Measurements from ENCODE around the gene COG1.

COG1 gene

GRCh38 chr17:73155410-73156165 lies 37.3 kb upstream of the COG1 start:
- in situ Hi-C loops (cut with MboI; ENCODE audit: low sequenced_read_pairs, unreplicated experiment): loop anchor here (10.0 kb wide), 1 partner anchor 171 kb away; no protein-coding TSS in a partner anchor
- no peak for DNase-seq (ENCODE audit: low spot score)
- TF ChIP-seq CTCF (IDR thresholded peaks at IDR 0.05; ENCODE audit: borderline replicate concordance, control extremely low read depth, extremely low read depth, insufficient read depth, missing control alignments): no peak

- peak; percentile 83 for DNase-seq (ENCODE audit: low spot score)
- in situ Hi-C loops (cut with MboI; ENCODE audit: low sequenced_read_pairs, unreplicated experiment): loop anchor here (10.0 kb wide), 1 partner anchor 172 kb away; no protein-coding TSS in a partner anchor
- peak; percentile 78 for TF ChIP-seq CTCF (IDR thresholded peaks at IDR 0.05; ENCODE audit: borderline replicate concordance, control extremely low read depth, extremely low read depth, insufficient read depth, missing control alignments)
These were observed 36.6 kb upstream of the COG1 start for GRCh38 chr17:73156166-73156840.

GRCh38 chr17:73156887-73157520 lies 35.9 kb upstream of the COG1 start:
- in situ Hi-C loops (cut with MboI; ENCODE audit: low sequenced_read_pairs, unreplicated experiment): loop anchor here (10.0 kb wide), 1 partner anchor 172 kb away; no protein-coding TSS in a partner anchor
- TF ChIP-seq CTCF (IDR thresholded peaks at IDR 0.05; ENCODE audit: borderline replicate concordance, control extremely low read depth, extremely low read depth, insufficient read depth, missing control alignments): no peak
- no peak for DNase-seq (ENCODE audit: low spot score)

GRCh38 chr17:73157521-73157890 lies 35.3 kb upstream of the COG1 start:
- in situ Hi-C loops (cut with MboI; ENCODE audit: low sequenced_read_pairs, unreplicated experiment): loop anchor here (10.0 kb wide), 1 partner anchor 173 kb away; no protein-coding TSS in a partner anchor

GRCh38 chr17:73158133-73158532 lies 34.7 kb upstream of the COG1 start:
- in situ Hi-C loops (cut with MboI; ENCODE audit: low sequenced_read_pairs, unreplicated experiment): loop anchor here (10.0 kb wide), 1 partner anchor 173 kb away; no protein-coding TSS in a partner anchor
- DNase-seq (ENCODE audit: low spot score): no peak
- no peak for TF ChIP-seq CTCF (IDR thresholded peaks at IDR 0.05; ENCODE audit: borderline replicate concordance, control extremely low read depth, extremely low read depth, insufficient read depth, missing control alignments)

More at GRCh38 chr17:73157521-73157890, 35.3 kb upstream of the COG1 start:
- DNase-seq (ENCODE audit: low spot score): no peak
- no peak for TF ChIP-seq CTCF (IDR thresholded peaks at IDR 0.05; ENCODE audit: borderline replicate concordance, control extremely low read depth, extremely low read depth, insufficient read depth, missing control alignments)

GRCh38 chr17:73160980-73161630 lies 31.8 kb upstream of the COG1 start:
- TF ChIP-seq CTCF (IDR thresholded peaks at IDR 0.05; ENCODE audit: borderline replicate concordance, control extremely low read depth, extremely low read depth, insufficient read depth, missing control alignments): no peak
- in situ Hi-C loops (cut with MboI; ENCODE audit: low sequenced_read_pairs, unreplicated experiment): no loop called here
- DNase-seq (ENCODE audit: low spot score): no peak
